SU-DHL-6 (cell line): Measurements from ENCODE around the gene NLGN2.

ENCODE experiments used
- CTCF ChIP-seq: fragments of 200-600 bp; sonication (generic); IDR thresholded peaks from one replicate; pipeline ENCODE4 v1.5.1; 2017; ENCODE audit warnings: antibody characterized with exemption, mild to moderate bottlenecking, low read length, moderate library complexity; ENCODE audit not compliant: insufficient read depth, poor library complexity, severe bottlenecking
- EZH2phosphoT487 ChIP-seq: fragments of 200-600 bp; sonication (generic), shearing (Covaris generic); conservative IDR thresholded peaks from 2 replicates; pipeline ENCODE4 v1.6.1; 2018; ENCODE audit warnings: mild to moderate bottlenecking, antibody characterized with exemption, low read length, moderate library complexity, mixed read lengths

GRCh38 chr17:7384489-7385081 is 23.1 kb upstream of the NLGN2 start:
- TF ChIP-seq CTCF (no peak), EZH2phosphoT487 (no peak)
